C4-2B (cell line): ENCODE measurements around the gene WBP1L.
"Not testable (repeated sequence)": the region's sequence is repeated elsewhere in the genome, so short reads cannot be mapped to it uniquely, and the experiment has no call there.

Experiments used
- ZFX ChIP-seq: fragments of 450-650 bp; IDR thresholded peaks from 2 replicates; pipeline ENCODE4 v1.6.1; 2017
- TF ChIP-seq, protein P1 (sequence below): fragments of 450-650 bp; conservative IDR thresholded peaks from 2 replicates; pipeline ENCODE4 v1.5.1; 2017; ENCODE audit warnings: mild to moderate bottlenecking

DNA sequence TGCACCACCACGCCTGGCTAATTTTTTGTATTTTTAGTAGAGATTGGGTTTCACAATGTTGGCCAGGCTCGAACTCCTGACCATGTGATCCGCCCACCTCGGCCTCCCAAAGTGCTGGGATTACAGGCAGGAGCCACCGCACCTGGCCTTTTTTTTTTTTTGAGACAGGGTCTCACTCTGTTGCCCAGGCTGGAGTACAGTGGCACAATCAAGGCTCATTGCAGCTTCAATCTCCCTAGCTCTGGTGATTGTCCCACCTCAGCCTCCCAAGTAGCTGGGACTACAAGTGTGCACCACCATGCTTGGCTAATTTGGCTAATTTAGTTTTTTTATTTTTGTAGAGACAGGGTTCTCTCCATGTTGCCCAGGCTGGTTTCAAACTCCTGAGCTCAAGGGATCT, 1.4 kb upstream of the WBP1L start:
- TF ChIP-seq, protein P1, sequence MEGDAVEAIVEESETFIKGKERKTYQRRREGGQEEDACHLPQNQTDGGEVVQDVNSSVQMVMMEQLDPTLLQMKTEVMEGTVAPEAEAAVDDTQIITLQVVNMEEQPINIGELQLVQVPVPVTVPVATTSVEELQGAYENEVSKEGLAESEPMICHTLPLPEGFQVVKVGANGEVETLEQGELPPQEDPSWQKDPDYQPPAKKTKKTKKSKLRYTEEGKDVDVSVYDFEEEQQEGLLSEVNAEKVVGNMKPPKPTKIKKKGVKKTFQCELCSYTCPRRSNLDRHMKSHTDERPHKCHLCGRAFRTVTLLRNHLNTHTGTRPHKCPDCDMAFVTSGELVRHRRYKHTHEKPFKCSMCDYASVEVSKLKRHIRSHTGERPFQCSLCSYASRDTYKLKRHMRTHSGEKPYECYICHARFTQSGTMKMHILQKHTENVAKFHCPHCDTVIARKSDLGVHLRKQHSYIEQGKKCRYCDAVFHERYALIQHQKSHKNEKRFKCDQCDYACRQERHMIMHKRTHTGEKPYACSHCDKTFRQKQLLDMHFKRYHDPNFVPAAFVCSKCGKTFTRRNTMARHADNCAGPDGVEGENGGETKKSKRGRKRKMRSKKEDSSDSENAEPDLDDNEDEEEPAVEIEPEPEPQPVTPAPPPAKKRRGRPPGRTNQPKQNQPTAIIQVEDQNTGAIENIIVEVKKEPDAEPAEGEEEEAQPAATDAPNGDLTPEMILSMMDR: not testable (repeated sequence)
- not testable (repeated sequence) for TF ChIP-seq ZFX
